Lower leg skin (tissue), 4 donors: ENCODE data around the gene PLEKHG4B. TPM values are rescaled to one million over a fixed set of nuclear protein-coding genes. Genes with fewer than 3 reads are reported as not detected.

ENCODE experiments used
- DNase-seq, 2 donors: peaks; one replicate each; pipeline ENCODE4 v3.0.0-alpha.2; 2019; ENCODE audit warnings: low spot score in 2 of 2
- H3K4me3 ChIP-seq: fragments of 200-600 bp; sonication (generic); 2 replicates; pipeline ENCODE4 v1.5.1; 2017; ENCODE audit warnings: mild to moderate bottlenecking, low read depth; ENCODE audit not compliant: poor library complexity, severe bottlenecking
- CTCF ChIP-seq, 3 donors: fragments of 450-650 bp; IDR thresholded peaks; one replicate each; pipeline ENCODE4 v1.5.1; 2016; ENCODE audit warnings: antibody characterized with exemption in 3 of 3, mild to moderate bottlenecking in 3 of 3, moderate library complexity in 2 of 3
- POLR2A ChIP-seq, 2 donors: fragments of 450-650 bp; IDR thresholded peaks; one replicate each; pipeline ENCODE4 v1.6.1; 2016 to 2017; ENCODE audit warnings: antibody characterized with exemption in 2 of 2, mild to moderate bottlenecking in 1 of 2, moderate library complexity in 1 of 2
- WGBS, 2 donors: methylation state at CpG; one replicate each; pipeline ENCODE4 v1.1.5; 2018; 5-methylcytosine and 5-hydroxymethylcytosine counted together
- intact Hi-C: fragments of 100-400 bp; cut with DNase I; formaldehyde crosslinking; loops from one replicate; pipeline ENCODE4 v1.15.0; 2023; ENCODE audit warnings: low total_unique reads
- total RNA-seq, 4 donors: library from RNA; depleted of rRNA; stranded (reverse); fragments of >200 nt; gene quantifications; one replicate each; pipeline ENCODE4 v1.1.0, GENCODE V29; 2016

PLEKHG4B gene
- total RNA-seq, 4 donors from 2014 or later = 0.17 to 2.1 (median 0.36) TPM

DNA sequence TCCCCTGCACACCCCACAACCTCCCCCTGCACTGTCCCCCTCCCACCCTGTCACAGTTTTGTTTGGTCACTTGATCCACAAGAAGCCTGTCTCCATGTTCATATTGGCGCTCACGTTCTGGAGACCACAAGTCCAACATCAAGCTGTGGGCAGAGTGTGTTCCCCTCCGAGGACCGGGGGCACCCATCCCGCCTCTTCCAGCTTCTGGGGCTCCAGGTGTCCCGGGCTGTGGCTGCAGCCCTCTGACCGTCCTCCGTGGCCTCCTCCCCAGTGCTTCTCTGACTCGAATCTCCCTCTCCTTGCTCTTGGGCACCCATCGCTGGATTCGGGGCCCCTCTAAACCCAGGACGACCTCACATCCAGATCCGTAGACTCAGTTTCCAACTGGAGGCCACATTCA is 49.2 kb downstream of the PLEKHG4B start:
- no peak for DNase-seq
- TF ChIP-seq POLR2A (IDR thresholded peaks at IDR 0.05) = no peak
- no peak for TF ChIP-seq CTCF (IDR thresholded peaks at IDR 0.05)
- 90 to 91% methylated on average over 13 of the region's 13 CpGs for WGBS, 2 donors
- H3K4me3 ChIP-seq = no peak overlapping the region
- intact Hi-C loops = no loop called here

DNA sequence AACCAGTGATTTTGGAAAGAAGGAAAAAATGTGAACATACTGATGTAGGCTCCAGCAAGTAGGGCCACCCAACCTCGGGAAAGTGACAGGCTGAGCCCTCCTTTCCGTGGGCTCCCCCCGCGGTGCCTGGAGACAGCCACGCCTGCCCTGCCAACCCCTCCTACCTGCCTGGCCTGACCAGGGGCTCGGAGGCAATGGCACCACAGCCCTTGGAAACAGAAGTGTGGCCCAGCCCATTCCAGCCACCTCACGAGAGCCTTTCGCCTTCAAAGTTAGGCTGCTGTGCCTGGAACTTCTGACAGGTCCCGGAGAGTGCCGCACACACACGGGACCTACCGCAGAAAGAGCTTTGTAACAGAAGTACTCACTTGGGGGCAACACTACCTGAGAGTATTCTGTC is 49.8 kb downstream of the PLEKHG4B start:
- no peak for TF ChIP-seq CTCF (IDR thresholded peaks at IDR 0.05)
- WGBS, 2 donors = 80 to 90% methylated on average over 12 of the region's 12 CpGs
- intact Hi-C loops = no loop called here

GRCh38 chr5:142246-142810 is 50.4 kb downstream of the PLEKHG4B start:
- intact Hi-C loops = no loop called here
- WGBS, 2 donors = 89 to 93% methylated on average over 18 of the region's 18 CpGs
- DNase-seq = no peak
- no peak overlapping the region for H3K4me3 ChIP-seq
- TF ChIP-seq CTCF (IDR thresholded peaks at IDR 0.05) = no peak
- no peak for TF ChIP-seq POLR2A (IDR thresholded peaks at IDR 0.05)

More for the DNA sequence above, 49.8 kb downstream of the PLEKHG4B start:
- no peak overlapping the region for H3K4me3 ChIP-seq
- DNase-seq = peak in 1 of 2 donors; percentile 72

DNA sequence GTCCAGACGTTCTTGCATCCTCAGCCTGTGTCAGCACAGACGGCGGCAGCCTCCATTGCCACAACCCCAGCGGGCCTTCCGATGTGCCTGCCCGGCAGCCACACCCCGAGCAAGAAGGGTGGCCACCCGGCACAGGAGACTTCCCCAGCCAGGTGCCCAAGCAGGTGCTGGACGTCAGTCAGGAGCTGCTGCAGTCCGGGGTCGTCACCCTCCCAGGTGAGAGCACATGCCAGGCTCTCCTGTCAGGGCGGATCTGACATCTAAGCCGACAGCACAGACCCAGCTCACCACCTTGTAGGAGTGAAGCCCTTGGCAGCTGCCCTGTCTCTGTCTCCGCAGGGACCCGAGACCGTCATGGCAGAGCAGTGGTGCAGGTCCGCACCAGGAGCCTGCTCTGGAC is 51.1 kb downstream of the PLEKHG4B start:
- TF ChIP-seq POLR2A (IDR thresholded peaks at IDR 0.05) = no peak
- no peak for TF ChIP-seq CTCF (IDR thresholded peaks at IDR 0.05)
- WGBS, 2 donors = 85 to 90% methylated on average over 16 to 17 of the region's 17 CpGs
- no peak overlapping the region for H3K4me3 ChIP-seq
- DNase-seq = peak in 1 of 2 donors; percentile 70
- intact Hi-C loops = no loop called here

- no peak overlapping the region for H3K4me3 ChIP-seq
- peak in 1 of 2 donors; percentile 80 for DNase-seq
- TF ChIP-seq POLR2A (IDR thresholded peaks at IDR 0.05) (no peak), CTCF (IDR thresholded peaks at IDR 0.05) (no peak)
- WGBS, 2 donors = 90% methylated on average over 8 of the region's 8 CpGs
- intact Hi-C loops = no loop called here
These were observed 53.0 kb downstream of the PLEKHG4B start for GRCh38 chr5:144941-145340.
